OCI-LY1 (cell line): ENCODE measurements around the gene PKN1.

Experiments
- CTCF ChIP-seq: fragments of 200-600 bp; sonication (generic), shearing (Covaris generic); IDR thresholded peaks from 2 replicates; pipeline ENCODE4 v1.5.1; 2017; ENCODE audit warnings: mild to moderate bottlenecking, antibody characterized with exemption, low read length, moderate library complexity, mixed read lengths
- EZH2 ChIP-seq: fragments of 200-600 bp; sonication (generic), shearing (Covaris generic); IDR thresholded peaks from 2 replicates; pipeline ENCODE4 v1.8.0; 2017; ENCODE audit warnings: borderline replicate concordance, mixed run types, mild to moderate bottlenecking, antibody characterized with exemption, low read length, moderate library complexity, mixed read lengths

- no peak for TF ChIP-seq CTCF
- no peak for TF ChIP-seq EZH2
Observed at GRCh38 chr19:14510311-14511228, 77.5 kb downstream of the PKN1 start.
